Fibroblast of skin of left quadriceps (primary cell): Measurements from ENCODE around the gene MGA.

ENCODE experiments used
- DNase-seq, 2 experiments: peaks; one replicate each; pipeline ENCODE4 v3.0.0-alpha.2; 2013; ENCODE audit warnings: low read depth in 2 of 2

The MGA gene

DNA sequence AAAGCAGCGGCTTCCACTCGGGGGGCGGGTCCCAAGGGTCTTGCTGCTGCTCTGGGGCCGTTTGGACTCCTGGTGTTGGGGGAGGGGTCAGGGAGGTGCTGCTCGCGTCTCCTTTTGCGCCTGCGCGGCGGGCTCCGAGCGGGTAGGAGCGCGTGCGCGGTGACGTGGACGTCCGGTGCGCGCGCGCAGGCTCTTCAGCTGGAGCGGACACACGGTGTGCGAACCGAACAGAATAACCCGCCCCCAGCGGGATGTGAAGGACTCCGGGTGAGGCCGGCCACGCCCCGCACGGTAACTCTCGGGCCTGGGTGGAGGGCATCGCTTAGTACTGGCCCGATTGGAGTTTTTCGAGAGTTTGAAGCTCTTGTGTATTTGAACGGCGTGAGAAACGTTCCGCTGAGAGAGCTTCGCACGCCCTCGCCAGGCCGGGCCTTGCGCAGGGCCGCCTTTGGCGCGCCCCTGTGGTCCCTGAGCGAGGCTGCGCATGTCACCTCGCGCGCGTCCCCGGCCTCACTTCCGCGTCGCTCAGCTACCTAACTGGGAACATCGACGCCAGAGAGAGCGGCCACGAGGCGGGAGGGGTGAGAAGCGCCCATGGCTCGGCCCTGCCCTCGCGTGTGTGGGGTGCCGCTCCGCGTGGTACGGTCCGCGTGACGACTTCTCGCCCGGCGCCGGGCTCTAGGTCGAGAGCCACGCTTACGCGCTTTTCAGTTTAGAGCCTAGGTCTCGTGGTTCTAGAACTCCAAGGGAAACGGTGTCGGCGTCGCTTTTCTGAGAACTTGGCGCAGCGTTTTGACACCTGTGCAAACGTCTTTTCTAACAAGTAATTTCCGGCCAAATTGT lies at the start of gene MGA:
MGA (plus strand) TSS at position 171 of the 843 bp plus-strand sequence.
- DNase-seq, result peak; percentile 88 to 89

GRCh38 chr15:41620536-41621199 lies 39.5 kb upstream of the MGA start:
- no peak for DNase-seq

DNA sequence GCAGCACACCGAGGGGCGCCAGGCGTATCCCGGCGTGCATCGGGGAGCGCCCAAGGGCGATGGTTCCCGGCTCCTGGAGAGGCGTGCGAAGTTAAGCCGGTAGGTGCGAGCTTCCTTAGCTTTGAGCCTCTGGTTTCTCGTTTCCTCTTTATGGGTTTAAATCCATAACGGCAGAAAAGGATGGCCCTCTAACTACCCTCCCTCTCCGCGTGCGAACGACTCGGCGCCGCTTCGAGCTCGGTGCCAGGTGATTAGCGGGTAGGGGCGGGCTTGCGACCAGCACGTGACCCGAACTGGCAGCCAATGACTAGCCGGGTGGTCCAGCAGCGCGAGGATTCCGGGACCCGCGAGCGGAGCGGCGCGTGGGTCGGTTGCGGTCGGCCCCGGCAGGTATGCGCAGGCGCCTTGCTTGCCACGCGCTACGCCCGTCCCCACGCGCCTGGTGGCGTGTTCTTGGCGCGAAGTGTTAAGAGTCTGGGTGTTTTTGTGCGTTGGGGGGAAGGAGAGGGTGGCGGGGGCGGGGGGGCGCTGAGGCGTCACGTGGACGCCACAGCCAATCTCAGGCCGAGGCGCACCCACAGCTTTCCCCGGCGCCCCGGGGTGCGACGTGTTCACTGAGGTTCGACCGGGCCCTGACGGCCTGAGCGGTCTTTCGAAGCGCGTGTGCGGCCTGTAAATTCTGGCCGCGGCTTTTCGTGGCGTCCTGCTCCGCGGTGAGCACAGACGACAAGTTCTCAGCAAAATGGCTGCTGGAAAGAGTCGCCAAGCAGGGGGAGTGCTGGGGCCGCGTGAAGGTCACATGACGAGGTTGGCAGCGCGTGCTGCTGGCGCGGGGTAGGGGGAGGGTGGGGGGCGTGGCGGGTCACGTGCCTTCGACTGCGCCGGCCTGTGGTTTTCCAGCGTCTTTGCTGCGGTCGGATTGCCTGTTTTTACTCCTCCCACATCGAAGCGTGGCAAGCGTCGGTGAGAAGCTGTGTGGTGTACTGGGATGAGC lies 38.7 kb upstream of the MGA start:
- DNase-seq, result peak; percentile 68

DNA sequence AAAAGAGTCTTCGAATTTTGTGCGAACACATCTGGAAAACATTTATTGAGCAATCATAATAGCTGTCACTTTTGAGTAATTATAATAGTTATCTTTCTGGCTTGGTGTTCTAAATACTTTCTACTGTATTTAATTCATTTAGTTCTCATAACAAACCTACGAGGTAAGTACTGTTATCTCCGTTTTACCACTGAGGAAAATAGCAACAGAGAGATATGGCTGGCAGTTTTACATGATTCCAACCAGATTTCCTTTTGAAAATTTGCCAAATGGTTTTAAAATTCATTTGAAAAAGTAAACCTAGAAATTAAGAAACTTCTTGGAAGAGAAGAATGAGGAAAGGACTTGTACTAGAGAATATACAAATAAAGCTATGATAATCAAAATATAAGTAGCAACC lies 37.3 kb upstream of the MGA start:
- no peak for DNase-seq

DNA sequence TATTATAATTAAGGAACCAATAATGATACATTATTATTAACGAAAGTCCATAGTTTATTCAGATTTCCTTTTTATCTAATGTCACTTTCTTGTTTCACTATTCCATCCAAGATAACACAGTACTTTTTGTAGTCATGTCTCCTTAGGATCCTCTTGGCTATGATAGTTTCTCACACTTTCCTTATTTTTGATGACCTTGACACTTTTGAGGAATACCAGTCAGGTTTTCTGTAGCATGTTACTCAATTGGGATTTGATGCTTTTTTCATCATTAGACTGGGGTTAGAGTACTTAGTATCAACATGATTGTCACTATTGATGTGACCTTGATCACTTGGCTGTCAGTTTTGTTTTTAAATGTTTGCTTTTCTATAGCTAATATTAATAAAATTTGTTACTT lies 33.0 kb upstream of the MGA start:
- no peak for DNase-seq

GRCh38 chr15:41629463-41629862 lies 30.7 kb upstream of the MGA start:
- DNase-seq, result no peak

- DNase-seq, result no peak
These were observed 30.3 kb upstream of the MGA start for GRCh38 chr15:41629883-41630282.

DNA sequence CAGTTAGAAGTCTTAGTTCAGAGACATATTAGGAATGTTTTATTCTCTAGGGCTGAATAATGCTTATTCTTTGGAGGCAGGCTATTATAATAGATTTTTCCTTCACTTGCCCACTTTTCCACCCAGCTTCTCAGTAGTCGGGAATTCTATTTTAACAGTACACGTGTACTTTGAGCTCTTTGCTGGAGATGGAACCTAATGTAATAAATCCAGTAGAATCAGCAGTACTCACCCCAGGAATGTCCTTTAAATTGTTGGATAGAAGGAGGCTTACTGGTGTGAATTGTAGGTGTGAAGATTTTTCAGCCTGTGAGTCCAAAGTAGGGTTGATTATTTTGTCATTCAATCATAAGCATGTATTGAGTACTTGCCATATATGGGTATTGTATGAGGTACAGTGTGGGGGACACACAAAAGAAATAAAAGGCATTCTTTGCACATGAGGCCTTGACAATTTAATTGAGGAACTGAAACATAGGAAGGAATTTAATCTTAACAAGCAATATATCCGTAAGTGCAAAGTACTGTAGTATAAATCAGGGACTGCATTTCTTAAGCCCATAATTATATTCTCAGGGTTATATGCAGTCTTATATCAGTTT lies 29.5 kb upstream of the MGA start:
- DNase-seq, result no peak

- DNase-seq, result no peak
These were observed 28.2 kb upstream of the MGA start for GRCh38 chr15:41631880-41632470.

GRCh38 chr15:41633609-41634008 lies 26.6 kb upstream of the MGA start:
- DNase-seq, result no peak

- DNase-seq, result no peak
These were observed 26.1 kb upstream of the MGA start for GRCh38 chr15:41634072-41634626.

DNA sequence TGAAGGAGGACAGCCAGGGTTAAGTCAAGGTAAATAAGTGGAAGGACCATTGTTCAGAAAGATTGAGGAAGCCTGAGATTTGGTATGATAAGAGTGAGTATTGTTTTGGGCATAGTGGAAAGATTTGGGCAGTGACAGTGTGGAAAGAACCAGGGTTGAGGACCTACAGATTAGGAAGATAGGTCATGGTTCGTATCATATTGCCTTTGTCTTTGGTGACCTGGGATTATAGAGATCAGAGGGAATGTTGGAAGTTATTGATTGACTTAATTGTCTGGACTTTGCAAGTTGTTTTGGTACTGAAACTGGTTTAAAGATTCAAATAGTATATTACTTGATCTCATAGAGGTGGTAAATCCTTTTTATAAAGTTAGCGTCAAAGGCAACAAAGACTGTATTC lies 23.1 kb upstream of the MGA start:
- DNase-seq, result no peak

DNA sequence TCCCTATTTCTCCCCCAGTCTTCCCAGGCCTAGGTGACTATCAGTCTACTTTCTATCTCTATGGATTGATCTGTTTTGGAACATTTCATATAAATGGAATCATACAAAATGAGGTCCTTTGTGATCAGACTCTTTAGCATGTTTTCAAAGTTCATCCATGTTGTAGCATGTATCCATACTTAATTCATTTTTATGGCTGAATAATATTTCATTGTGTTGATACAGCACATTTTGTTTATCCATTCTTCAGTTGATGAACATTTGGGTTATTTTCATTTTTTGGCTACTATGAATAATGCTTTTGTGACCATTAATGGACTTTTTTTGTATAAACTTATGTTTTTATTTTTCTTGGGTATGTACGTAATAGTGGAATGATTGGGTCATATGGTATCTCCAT lies 19.2 kb upstream of the MGA start:
- DNase-seq, result no peak

GRCh38 chr15:41647262-41647661 lies 12.9 kb upstream of the MGA start:
- DNase-seq, result no peak

DNA sequence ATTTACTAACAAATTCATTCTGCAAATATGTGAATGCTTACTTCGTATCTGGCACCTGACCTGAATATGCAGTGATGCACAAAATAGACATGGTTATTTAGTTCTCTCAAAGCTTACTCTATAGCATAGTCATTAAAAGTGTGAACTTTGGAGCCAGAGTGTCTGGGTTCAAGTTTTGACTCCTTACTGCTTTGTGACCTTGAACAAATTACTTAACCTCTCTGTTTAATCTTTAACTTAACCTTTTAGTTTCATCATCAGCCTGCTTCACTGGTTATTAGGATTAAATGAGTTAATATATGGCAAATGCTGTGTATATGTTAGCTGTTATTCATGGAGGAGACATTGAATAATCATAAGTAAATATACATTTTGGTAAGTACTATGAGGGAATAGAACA lies 12.1 kb upstream of the MGA start:
- no peak for DNase-seq

DNA sequence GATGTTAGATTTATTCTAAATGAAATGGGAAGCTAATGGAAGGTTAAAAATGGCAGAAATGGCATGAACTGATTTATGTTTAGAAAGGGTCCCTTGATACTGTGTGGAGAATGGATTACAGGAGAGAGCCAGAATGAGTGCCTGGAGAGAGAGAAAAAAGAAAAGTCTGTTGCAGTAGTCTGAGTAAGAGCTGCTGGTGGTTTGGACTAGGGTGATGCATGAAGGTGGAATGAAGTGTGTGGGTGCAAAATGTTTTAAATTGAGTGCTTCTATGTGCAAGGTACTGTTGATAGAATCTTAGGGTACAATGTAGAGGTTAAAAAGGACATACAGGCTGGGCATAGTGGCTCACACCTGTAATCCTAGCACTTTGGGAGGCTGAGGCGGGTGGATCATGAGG lies 11.4 kb upstream of the MGA start:
- peak in 1 of 2 experiments; percentile 14 for DNase-seq

- no peak for DNase-seq
These were observed 9.4 kb upstream of the MGA start for GRCh38 chr15:41650806-41651205.

DNA sequence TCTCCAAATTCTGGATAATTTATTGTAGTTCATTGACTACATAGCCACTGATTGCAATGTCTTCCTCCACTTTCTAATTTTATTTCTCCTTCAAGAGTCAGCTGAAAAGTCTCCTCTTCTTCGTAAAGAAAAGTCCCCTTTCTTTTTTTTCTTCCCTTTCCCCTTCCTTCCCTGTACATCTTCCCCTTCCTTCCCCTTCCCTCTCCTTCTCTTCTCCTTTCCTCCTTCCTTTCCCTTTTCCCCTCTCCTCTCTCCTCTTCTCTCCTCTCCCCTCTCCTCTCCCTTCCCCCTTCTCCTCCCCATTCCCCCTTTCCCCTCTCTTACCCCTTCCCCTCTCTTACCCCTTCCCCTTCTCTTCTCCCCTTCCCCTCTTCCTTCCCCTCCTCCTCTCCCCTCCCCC lies 8.8 kb upstream of the MGA start:
- no peak for DNase-seq

DNA sequence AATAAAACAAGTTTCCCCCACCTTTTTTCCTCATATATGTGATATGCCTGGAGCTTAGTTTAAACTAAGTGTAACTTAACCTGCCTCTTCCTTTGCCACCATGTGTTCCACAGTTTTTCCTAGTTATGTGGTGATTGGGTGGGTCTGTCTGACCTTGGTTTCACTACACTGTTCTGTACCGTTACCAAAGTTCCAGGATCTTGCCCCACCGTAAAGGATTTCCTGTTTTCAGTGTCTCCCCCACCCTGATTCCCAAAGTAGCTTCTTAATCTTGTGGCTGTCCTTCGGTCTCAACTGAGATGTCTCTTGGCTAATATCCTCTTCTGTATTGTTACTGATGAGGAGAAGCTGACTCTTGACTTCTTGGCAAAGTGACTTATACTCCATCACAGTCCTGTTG lies 6.4 kb upstream of the MGA start:
- no peak for DNase-seq

DNA sequence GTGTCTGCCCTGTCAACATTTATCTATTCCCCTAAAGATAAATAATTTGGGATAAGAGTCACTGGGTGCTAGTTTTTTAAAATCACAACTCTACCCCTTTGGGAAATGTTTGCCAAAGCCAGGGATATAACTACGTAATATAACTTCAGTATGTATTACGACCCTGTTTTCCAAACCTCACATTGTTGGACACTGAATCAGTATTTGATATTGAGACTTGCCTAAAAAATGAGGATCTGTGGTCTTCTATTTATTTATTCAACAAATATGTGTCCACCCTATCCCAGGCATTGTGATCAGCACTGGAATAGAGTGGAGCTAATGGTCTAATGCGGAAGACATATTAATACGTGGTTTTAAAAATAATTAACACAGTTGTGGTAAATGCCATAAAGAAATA lies 4.5 kb upstream of the MGA start:
- peak; percentile 36 to 38 for DNase-seq

- no peak for DNase-seq
These were observed 4.0 kb upstream of the MGA start for GRCh38 chr15:41656188-41656587.
